ENCODE data around the gene GUCY1A1. TPM values are rescaled to one million over a fixed set of nuclear protein-coding genes. Genes with fewer than 3 reads are reported as not detected.

The GUCY1A1 gene
- total RNA-seq, 2 experiments from 2014 or later: 0.09 to 0.45 TPM

DNA sequence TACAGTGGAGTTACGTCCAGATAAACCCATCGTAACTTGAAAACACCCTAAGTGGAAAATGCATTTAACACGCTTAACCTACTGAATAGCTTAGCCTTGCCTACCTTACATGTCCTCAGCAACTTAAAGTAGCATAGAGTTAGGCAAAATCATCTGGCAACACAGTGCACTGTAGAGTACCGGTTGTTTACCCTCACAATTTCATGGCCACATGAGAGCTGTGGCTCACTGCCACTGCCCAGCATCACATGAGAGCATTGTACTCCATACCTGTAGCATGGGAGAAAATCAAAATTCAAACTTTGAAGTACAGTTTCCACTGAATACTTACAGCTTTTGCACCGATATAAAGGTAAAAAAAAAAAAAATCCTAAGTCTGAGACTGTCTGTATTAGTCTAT, 40.6 kb downstream of the GUCY1A1 start:
- Mint-ChIP-seq H3K36me3 (ENCODE audit: low read depth) (no peaks in the 10 kb centered on the region), H3K27me3 (peaks cover 1% of the 10 kb centered on the region), H3K4me1 (ENCODE audit: low read depth) (no peaks in the 10 kb centered on the region), H3K27ac (no peak overlapping the region), H3K9me3 (no peaks in the 10 kb centered on the region), H3K4me3 (no peak overlapping the region)
- intact Hi-C loops (cut with micrococcal nuclease): no loop called here
- POLR2A ChIA-PET: no interaction called here
- no peak for DNase-seq
- CTCF ChIA-PET: no interaction called here
- TF ChIP-seq, protein P1, sequence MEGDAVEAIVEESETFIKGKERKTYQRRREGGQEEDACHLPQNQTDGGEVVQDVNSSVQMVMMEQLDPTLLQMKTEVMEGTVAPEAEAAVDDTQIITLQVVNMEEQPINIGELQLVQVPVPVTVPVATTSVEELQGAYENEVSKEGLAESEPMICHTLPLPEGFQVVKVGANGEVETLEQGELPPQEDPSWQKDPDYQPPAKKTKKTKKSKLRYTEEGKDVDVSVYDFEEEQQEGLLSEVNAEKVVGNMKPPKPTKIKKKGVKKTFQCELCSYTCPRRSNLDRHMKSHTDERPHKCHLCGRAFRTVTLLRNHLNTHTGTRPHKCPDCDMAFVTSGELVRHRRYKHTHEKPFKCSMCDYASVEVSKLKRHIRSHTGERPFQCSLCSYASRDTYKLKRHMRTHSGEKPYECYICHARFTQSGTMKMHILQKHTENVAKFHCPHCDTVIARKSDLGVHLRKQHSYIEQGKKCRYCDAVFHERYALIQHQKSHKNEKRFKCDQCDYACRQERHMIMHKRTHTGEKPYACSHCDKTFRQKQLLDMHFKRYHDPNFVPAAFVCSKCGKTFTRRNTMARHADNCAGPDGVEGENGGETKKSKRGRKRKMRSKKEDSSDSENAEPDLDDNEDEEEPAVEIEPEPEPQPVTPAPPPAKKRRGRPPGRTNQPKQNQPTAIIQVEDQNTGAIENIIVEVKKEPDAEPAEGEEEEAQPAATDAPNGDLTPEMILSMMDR (IDR thresholded peaks at IDR 0.05): no peak
- no peak for ATAC-seq

DNA sequence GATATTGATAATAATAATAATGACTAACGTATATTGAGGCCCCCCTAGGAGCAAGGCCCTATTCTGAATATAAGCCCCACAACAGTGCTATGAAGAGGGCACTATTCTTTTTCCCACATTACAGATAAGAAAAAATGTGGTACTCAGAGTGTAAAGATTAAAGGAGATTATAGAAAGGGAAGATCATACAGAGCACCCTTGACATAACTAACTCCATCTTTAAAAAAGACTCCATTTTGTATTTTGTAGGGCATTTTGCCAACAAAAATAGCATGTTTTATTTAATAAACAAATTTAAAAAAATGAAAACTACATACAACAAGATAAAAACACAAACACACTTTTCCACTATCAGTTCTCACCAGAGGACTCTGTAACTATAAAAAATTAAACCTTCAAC, 42.1 kb downstream of the GUCY1A1 start:
- intact Hi-C loops (cut with micrococcal nuclease): no loop called here
- Mint-ChIP-seq H3K36me3 (ENCODE audit: low read depth) (no peaks in the 10 kb centered on the region), H3K4me1 (ENCODE audit: low read depth) (no peaks in the 10 kb centered on the region), H3K9me3 (no peaks in the 10 kb centered on the region), H3K27ac (no peak overlapping the region), H3K27me3 (peaks cover 4% of the 10 kb centered on the region), H3K4me3 (no peak overlapping the region)
- no peak for ATAC-seq
- POLR2A ChIA-PET: no interaction called here
- TF ChIP-seq, protein P1 (IDR thresholded peaks at IDR 0.05): no peak
- no peak for DNase-seq
- CTCF ChIA-PET: no interaction called here

DNA sequence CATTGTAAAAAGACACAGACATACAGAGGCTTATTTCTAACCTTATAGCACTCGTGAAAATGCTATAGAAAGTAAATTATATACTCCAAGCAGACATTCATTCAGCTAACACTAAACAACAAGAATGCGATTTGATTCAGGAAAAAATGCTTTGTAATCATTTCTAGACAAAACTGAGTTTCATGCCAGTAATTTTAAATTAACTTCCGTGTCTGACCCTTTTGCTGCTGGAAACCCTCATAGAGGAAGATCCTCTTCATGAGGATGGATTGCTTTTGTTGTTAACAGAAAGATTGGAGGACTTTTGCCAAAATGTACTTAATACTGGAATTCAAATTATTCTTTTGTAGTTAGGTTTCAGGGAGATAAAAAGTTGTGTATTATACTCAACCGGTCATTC, 43.3 kb downstream of the GUCY1A1 start:
- POLR2A ChIA-PET: interaction anchor here (0.6 kb wide), 1 partner anchor 782 kb away, joined by 3 read pairs; no protein-coding TSS in a partner anchor
- H3K4me1 Mint-ChIP-seq (ENCODE audit: low read depth): no peaks in the 10 kb centered on the region
- intact Hi-C loops (cut with micrococcal nuclease): no loop called here
- no peak overlapping the region for H3K27ac Mint-ChIP-seq
- H3K27me3 Mint-ChIP-seq: peaks cover 4% of the 10 kb centered on the region
- H3K36me3 Mint-ChIP-seq (ENCODE audit: low read depth): no peaks in the 10 kb centered on the region
- H3K4me3 Mint-ChIP-seq: no peak overlapping the region
- no peak for ATAC-seq
- H3K9me3 Mint-ChIP-seq: no peaks in the 10 kb centered on the region
- no peak for DNase-seq
- TF ChIP-seq, protein P1 (IDR thresholded peaks at IDR 0.05): no peak
- CTCF ChIA-PET: no interaction called here

DNA sequence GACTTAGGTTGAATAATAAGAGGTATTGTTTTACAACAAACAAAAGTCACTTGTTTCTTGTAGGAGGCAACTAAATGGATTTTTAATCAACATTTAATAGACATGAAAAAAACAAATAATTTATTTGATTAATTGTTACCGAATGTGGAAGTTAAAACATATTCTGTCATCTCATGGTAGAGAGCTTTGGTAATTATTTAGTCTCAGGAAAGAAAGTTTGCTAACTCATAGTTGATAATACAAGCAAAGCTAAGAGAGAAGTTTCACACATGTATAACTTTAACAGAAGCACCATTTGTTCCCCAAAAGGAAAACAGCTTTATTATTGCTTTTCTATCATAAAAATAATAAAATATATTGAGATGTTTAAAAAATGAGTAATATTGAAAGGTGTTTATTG, 44.9 kb downstream of the GUCY1A1 start:
- H3K27me3 Mint-ChIP-seq: peaks cover 4% of the 10 kb centered on the region
- ChIA-PET CTCF (no interaction called here), POLR2A (no interaction called here)
- no peak for DNase-seq
- no peak overlapping the region for H3K4me3 Mint-ChIP-seq
- no peak for ATAC-seq
- TF ChIP-seq, protein P1 (IDR thresholded peaks at IDR 0.05): no peak
- no peak overlapping the region for H3K27ac Mint-ChIP-seq
- intact Hi-C loops (cut with micrococcal nuclease): no loop called here
- no peaks in the 10 kb centered on the region for H3K9me3 Mint-ChIP-seq
- no peaks in the 10 kb centered on the region for H3K36me3 Mint-ChIP-seq (ENCODE audit: low read depth)
- no peaks in the 10 kb centered on the region for H3K4me1 Mint-ChIP-seq (ENCODE audit: low read depth)

DNA sequence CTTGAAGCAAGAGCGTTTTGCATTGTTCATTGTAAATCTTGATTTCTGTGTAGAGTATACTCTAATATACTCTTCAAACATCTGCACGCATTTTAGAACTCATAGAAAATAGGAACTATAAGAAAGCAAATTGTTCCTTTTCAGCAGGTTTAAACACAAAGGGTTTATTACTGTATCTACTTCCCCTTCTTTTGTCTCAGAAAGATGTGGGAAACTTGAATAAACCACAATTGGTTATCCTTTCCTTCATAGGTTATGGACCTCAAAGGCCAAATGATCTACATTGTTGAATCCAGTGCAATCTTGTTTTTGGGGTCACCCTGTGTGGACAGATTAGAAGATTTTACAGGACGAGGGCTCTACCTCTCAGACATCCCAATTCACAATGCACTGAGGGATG, 46.2 kb downstream of the GUCY1A1 start:
- no peaks in the 10 kb centered on the region for H3K36me3 Mint-ChIP-seq (ENCODE audit: low read depth)
- ATAC-seq (no peak), DNase-seq (no peak)
- intact Hi-C loops (cut with micrococcal nuclease): no loop called here
- ChIA-PET CTCF (no interaction called here), POLR2A (no interaction called here)
- TF ChIP-seq, protein P1 (IDR thresholded peaks at IDR 0.05): no peak
- no peaks in the 10 kb centered on the region for H3K9me3 Mint-ChIP-seq
- no peak overlapping the region for H3K4me3 Mint-ChIP-seq
- H3K4me1 Mint-ChIP-seq (ENCODE audit: low read depth): no peaks in the 10 kb centered on the region
- no peak overlapping the region for H3K27ac Mint-ChIP-seq
- H3K27me3 Mint-ChIP-seq: peaks cover 4% of the 10 kb centered on the region

All from activated CD8-positive, alpha-beta T cell treated with anti-CD3 and anti-CD28 coated beads for 36 hours (primary cell).